Astrocyte of the spinal cord (primary cell): ENCODE results near the gene NAA40.
"Not testable (repeated sequence)": the region's sequence is repeated elsewhere in the genome, so short reads cannot be mapped to it uniquely, and the experiment has no call there.

Experiments
- DNase-seq: peaks from one replicate; pipeline ENCODE4 v3.0.0; 2011; ENCODE audit warnings: low read depth, low spot score
- H3K4me3 ChIP-seq: 2 replicates; pipeline ENCODE4 v1.5.1; 2011; ENCODE audit warnings: low read depth, mild to moderate bottlenecking, low read length, moderate library complexity
- CTCF ChIP-seq: IDR thresholded peaks from 2 replicates; pipeline ENCODE4 v1.5.1; 2012; ENCODE audit warnings: low read depth, mild to moderate bottlenecking, low read length, inconsistent platforms
- in situ Hi-C: cut with HindIII; loops from 2 replicates; pipeline ENCODE4 v1.10.0; 2017; ENCODE audit warnings: low sequenced_read_pairs

NAA40 gene

GRCh38 chr11:63945477-63946163, 6.8 kb downstream of the NAA40 start:
- in situ Hi-C loops = no loop called here
- H3K4me3 ChIP-seq = no peak overlapping the region

GRCh38 chr11:63951779-63952536, 13.2 kb downstream of the NAA40 start:
- in situ Hi-C loops = no loop called here
- H3K4me3 ChIP-seq = no peak overlapping the region

More at GRCh38 chr11:63945477-63946163, 6.8 kb downstream of the NAA40 start:
- DNase-seq = peak; percentile 73
- TF ChIP-seq CTCF = peak; percentile 67

GRCh38 chr11:63952570-63952969, 13.8 kb downstream of the NAA40 start:
- DNase-seq = no peak
- H3K4me3 ChIP-seq = no peak overlapping the region
- TF ChIP-seq CTCF = no peak
- in situ Hi-C loops = no loop called here

More at GRCh38 chr11:63951779-63952536, 13.2 kb downstream of the NAA40 start:
- DNase-seq = no peak
- no peak for TF ChIP-seq CTCF

GRCh38 chr11:63958008-63958407, 19.2 kb downstream of the NAA40 start:
- no peak overlapping the region for H3K4me3 ChIP-seq
- no peak for TF ChIP-seq CTCF
- no peak for DNase-seq
- in situ Hi-C loops = no loop called here

- H3K4me3 ChIP-seq = no peak overlapping the region
- TF ChIP-seq CTCF = no peak
- in situ Hi-C loops = no loop called here
- DNase-seq = no peak
Observed at GRCh38 chr11:63961608-63962412, 23.0 kb downstream of the NAA40 start.

GRCh38 chr11:63963895-63964294, 25.1 kb downstream of the NAA40 start:
- H3K4me3 ChIP-seq, DNase-seq, in situ Hi-C loops: not testable (repeated sequence)

GRCh38 chr11:63966444-63966843, 27.6 kb downstream of the NAA40 start:
- no peak for DNase-seq
- TF ChIP-seq CTCF = no peak
- H3K4me3 ChIP-seq = no peak overlapping the region
- in situ Hi-C loops = no loop called here
